Panc1 (cell line): ENCODE results near the gene CSMD2. TPM values are rescaled to one million over a fixed set of nuclear protein-coding genes. Genes with fewer than 3 reads are reported as not detected.

Experiments
- ATAC-seq: fragments of 200-7000 bp; cut with Tn5 transposase; 2 replicates; pipeline ENCODE4 v1.9.1; 2020; ENCODE audit warnings: mild to moderate bottlenecking, moderate library complexity
- BruUV-seq: library from RNA; stranded (reverse); fragments of 400-500 nt; replicated peaks from 2 replicates; lab custom pipeline; 2021; lab: Mats Ljungman, UMichigan
- CTCF ChIA-PET: fragments of 300-600 bp; sonication (Branson Sonifier 250); formaldehyde crosslinking; loops from one replicate; lab custom pipeline; 2022; ENCODE audit warnings: antibody characterized with exemption; lab: Charles Lee
- POLR2A ChIA-PET: fragments of 300-600 bp; sonication (Branson Sonifier 250); formaldehyde crosslinking; loops from one replicate; lab custom pipeline; 2022; ENCODE audit warnings: antibody characterized with exemption; lab: Charles Lee
- DNase-seq: peaks from one replicate; pipeline ENCODE4 v3.0.0-alpha.2; 2010; ENCODE audit warnings: low read depth, low spot score
- H3K27ac ChIP-seq: 2 replicates; pipeline ENCODE4 v1.5.1; 2011; ENCODE audit warnings: mild to moderate bottlenecking, low read length, inconsistent platforms
- H3K27me3 ChIP-seq: fragments of 200-500 bp; sonication (Bioruptor generic); 2 replicates; pipeline ENCODE4 v1.6.0; 2014; ENCODE audit warnings: low read length, inconsistent platforms; ENCODE audit not compliant: control insufficient read depth, insufficient read depth
- H3K36me3 ChIP-seq: fragments of 200-500 bp; sonication (Bioruptor generic); 2 replicates; pipeline ENCODE4 v1.5.1; 2014; ENCODE audit warnings: inconsistent platforms, mild to moderate bottlenecking, low read length, moderate library complexity; ENCODE audit not compliant: control insufficient read depth, insufficient read depth
- H3K4me1 ChIP-seq: 2 replicates; pipeline ENCODE4 v1.5.1; 2011; ENCODE audit warnings: inconsistent platforms, mild to moderate bottlenecking, low read length, moderate library complexity; ENCODE audit not compliant: control insufficient read depth, insufficient read depth
- H3K4me3 ChIP-seq, 2 experiments: 2 replicates each; pipeline ENCODE4 v1.5.1; 2011 to 2012; ENCODE audit warnings: low read depth in 2 of 2, low read length in 2 of 2, mild to moderate bottlenecking in 2 of 2, inconsistent platforms in 1 of 2, moderate library complexity in 1 of 2
- H3K9me3 ChIP-seq: fragments of 200-500 bp; sonication (Bioruptor generic); 2 replicates; pipeline ENCODE4 v1.5.1; 2014; ENCODE audit warnings: low read depth, mild to moderate bottlenecking, inconsistent platforms, low read length, moderate library complexity; ENCODE audit not compliant: control insufficient read depth, insufficient read depth
- POLR2AphosphoS5 ChIP-seq: IDR thresholded peaks from 2 replicates; pipeline ENCODE4 v1.6.1; 2012; ENCODE audit warnings: mild to moderate bottlenecking, low read depth, low read length, moderate library complexity
- REST ChIP-seq, 2 experiments: IDR thresholded peaks; 2 replicates each; pipeline ENCODE4 v1.6.1; 2011 to 2012; ENCODE audit warnings: low read depth in 2 of 2, control low read depth in 1 of 2, low read length in 1 of 2, mild to moderate bottlenecking in 1 of 2, moderate library complexity in 1 of 2; ENCODE audit not compliant: insufficient read depth in 1 of 2
- SIN3A ChIP-seq: IDR thresholded peaks from 2 replicates; pipeline ENCODE4 v1.6.1; 2012; ENCODE audit warnings: low read depth, mild to moderate bottlenecking, low read length, moderate library complexity, borderline replicate concordance; ENCODE audit not compliant: insufficient read depth
- TCF7L2 ChIP-seq: IDR thresholded peaks from 2 replicates; pipeline ENCODE4 v1.6.1; 2011; ENCODE audit warnings: mild to moderate bottlenecking, low read depth, low read length, inconsistent platforms
- in situ Hi-C: cut with HindIII; loops from 2 replicates; pipeline ENCODE4 v1.10.0; 2016; ENCODE audit warnings: low sequenced_read_pairs, low pct_unique_long_range_greater_than_20kb
- intact Hi-C: fragments of 100-400 bp; cut with micrococcal nuclease; formaldehyde crosslinking; loops from one replicate; pipeline ENCODE4 v1.10.0; 2022; ENCODE audit not compliant: unreplicated experiment
- total RNA-seq: library from RNA; stranded (reverse); gene quantifications from one replicate; pipeline ENCODE4 v1.2.1, GENCODE V29; 2021; ENCODE audit not compliant: unreplicated experiment
- TF ChIP-seq, protein P1 (sequence below): fragments of 450-650 bp; IDR thresholded peaks from 2 replicates; pipeline ENCODE4 v1.5.1; 2017; ENCODE audit warnings: mild to moderate bottlenecking

The CSMD2 gene
- total RNA-seq, 1 experiment from 2014 or later = not detected

DNA sequence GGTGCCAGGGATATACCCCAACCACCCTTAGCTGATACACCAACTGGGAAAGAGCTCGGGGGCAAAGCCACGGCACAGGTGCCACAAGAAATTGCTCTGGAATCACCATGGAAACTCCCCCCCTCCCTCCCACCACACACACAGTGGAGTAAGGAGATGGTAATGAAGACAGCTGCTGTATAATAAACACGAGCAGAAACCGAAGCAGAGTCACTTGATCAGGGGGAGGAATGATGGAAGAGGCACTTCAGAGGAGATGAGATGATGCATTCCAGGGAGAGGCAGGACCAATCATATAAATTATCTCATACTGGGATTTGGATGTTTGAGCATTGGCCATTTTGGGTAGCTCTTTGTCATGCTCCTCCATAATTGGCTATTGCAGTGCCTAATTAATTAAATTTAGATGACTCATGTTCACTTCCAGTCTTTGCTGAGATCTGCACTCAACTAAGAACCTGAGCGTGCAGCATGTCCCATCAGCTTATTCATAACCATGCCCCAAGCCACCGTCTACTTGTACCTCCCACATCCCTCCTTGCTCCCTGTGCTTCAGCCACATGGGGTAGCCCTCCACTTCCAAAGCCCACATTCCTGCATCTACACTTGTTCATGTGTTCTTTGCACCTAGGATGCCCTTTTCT, 503.1 kb downstream of the CSMD2 start:
- BruUV-seq = no TSS peak
- H3K27me3 ChIP-seq = peaks cover 14% of the 10 kb centered on the region
- in situ Hi-C loops (no loop called here), intact Hi-C loops (no loop called here)
- no peak for ATAC-seq
- no peaks in the 10 kb centered on the region for H3K36me3 ChIP-seq
- no peak for DNase-seq
- CTCF ChIA-PET = interaction anchor here (0.6 kb wide), 1 partner anchor 461 kb away, joined by 3 read pairs; no protein-coding TSS in a partner anchor
- POLR2A ChIA-PET = no interaction called here
- H3K9me3 ChIP-seq = no peaks in the 10 kb centered on the region
- TF ChIP-seq SIN3A = no peak
- TF ChIP-seq REST (IDR thresholded peaks at IDR 0.05; ENCODE audit: insufficient read depth in 1 of 2, low read depth in 2 of 2, low read length in 1 of 2) = no peak
- TF ChIP-seq, protein P1, sequence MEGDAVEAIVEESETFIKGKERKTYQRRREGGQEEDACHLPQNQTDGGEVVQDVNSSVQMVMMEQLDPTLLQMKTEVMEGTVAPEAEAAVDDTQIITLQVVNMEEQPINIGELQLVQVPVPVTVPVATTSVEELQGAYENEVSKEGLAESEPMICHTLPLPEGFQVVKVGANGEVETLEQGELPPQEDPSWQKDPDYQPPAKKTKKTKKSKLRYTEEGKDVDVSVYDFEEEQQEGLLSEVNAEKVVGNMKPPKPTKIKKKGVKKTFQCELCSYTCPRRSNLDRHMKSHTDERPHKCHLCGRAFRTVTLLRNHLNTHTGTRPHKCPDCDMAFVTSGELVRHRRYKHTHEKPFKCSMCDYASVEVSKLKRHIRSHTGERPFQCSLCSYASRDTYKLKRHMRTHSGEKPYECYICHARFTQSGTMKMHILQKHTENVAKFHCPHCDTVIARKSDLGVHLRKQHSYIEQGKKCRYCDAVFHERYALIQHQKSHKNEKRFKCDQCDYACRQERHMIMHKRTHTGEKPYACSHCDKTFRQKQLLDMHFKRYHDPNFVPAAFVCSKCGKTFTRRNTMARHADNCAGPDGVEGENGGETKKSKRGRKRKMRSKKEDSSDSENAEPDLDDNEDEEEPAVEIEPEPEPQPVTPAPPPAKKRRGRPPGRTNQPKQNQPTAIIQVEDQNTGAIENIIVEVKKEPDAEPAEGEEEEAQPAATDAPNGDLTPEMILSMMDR = no peak
- TF ChIP-seq POLR2AphosphoS5 = no peak
- TF ChIP-seq TCF7L2 = no peak
- H3K27ac ChIP-seq = no peak overlapping the region
- no peaks in the 10 kb centered on the region for H3K4me1 ChIP-seq
- H3K4me3 ChIP-seq = no peak overlapping the region

- intact Hi-C loops = no loop called here
- ChIA-PET CTCF (interaction anchor here (0.6 kb wide), 1 partner anchor 462 kb away, joined by 3 read pairs; no protein-coding TSS in a partner anchor), POLR2A (no interaction called here)
- Histone ChIP-seq H3K4me3 (no peak overlapping the region), H3K9me3 (no peaks in the 10 kb centered on the region), H3K4me1 (no peaks in the 10 kb centered on the region), H3K27ac (no peak overlapping the region), H3K36me3 (no peaks in the 10 kb centered on the region), H3K27me3 (peaks cover 14% of the 10 kb centered on the region)
- no peak for DNase-seq
- ATAC-seq = peak; percentile 34; the same call in 1 of the 2 replicates
- in situ Hi-C loops = no loop called here
- no TSS peak for BruUV-seq
- TF ChIP-seq POLR2AphosphoS5 = no peak
- TF ChIP-seq, protein P1 = no peak
- TF ChIP-seq REST (IDR thresholded peaks at IDR 0.05; ENCODE audit: insufficient read depth in 1 of 2, low read depth in 2 of 2, low read length in 1 of 2) = no peak
- no peak for TF ChIP-seq TCF7L2
- no peak for TF ChIP-seq SIN3A
Measured at GRCh38 chr1:33660956-33661355, 504.1 kb downstream of the CSMD2 start.
